Measurements from ENCODE around the gene NALCN.

The NALCN gene

DNA sequence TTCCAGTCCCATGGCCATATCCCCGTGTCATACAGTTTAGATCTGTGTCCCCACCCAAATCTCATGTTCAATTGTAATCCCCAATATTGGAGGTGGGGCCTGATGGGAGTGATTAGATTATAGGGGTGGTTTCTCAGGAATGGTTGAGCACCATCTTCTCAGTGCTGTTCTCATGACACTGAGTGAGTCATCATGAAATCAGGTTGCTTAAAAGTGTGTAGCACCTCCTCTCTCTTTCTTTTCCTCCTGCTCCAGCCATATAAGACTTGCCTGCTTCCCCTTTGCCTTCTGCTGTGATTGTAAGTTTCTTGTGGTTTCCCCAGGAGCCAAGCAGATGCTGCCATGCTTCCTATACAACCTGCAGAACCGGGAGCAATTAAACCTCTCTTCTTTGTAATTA, 197.8 kb downstream of the NALCN start:
- DNase-seq (ENCODE audit: insufficient read length) (no peak), FAIRE-seq (no peak)
- TF ChIP-seq POLR2AphosphoS5 (IDR thresholded peaks at IDR 0.05; ENCODE audit: low read depth, low read length) (no peak), POLR2A (IDR thresholded peaks at IDR 0.05; ENCODE audit: low read depth, low read length) (no peak), TAF1 (IDR thresholded peaks at IDR 0.05; ENCODE audit: borderline replicate concordance, low read depth, low read length) (no peak)

DNA sequence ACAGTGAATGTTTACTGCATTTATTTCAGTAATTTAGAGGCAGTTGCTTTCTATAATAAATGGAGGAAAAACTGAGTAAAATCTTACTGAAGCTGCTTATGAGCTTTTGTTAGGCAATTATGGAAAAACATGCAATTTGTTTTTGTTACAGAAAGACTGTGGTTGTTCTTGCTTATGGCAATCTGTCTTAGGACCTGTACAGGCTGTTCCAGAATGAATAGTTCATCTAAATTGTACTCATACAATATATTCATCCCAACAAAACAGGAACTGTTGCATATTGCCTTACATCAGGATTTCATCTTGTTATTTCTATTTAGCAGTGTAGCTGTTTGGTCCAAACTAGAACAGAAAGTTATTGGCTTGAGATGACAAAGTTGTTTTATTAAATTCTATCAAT, 199.2 kb downstream of the NALCN start:
- DNase-seq (ENCODE audit: insufficient read length) (no peak), FAIRE-seq (no peak)
- TF ChIP-seq POLR2A (IDR thresholded peaks at IDR 0.05; ENCODE audit: low read depth, low read length) = no peak
- no peak for TF ChIP-seq TAF1 (IDR thresholded peaks at IDR 0.05; ENCODE audit: borderline replicate concordance, low read depth, low read length)

DNA sequence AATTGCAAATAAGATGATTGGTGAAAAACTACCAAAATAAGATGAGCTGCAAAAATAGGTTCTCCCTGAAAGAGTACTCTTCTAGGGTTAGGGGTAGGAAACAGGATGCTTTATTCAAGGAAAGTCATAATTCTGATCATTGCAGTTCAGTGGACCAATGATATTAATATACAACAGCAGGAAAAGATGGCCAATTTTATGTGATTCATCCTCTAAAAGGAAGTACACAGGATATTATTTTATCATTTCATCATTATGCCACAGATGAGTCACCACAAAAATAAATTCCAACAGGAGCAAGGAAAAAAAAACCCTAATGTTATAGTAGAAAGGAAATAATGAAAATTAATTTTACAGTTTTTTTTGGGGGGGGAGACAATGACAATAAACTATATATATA, 205.0 kb downstream of the NALCN start:
- TF ChIP-seq TAF1 (IDR thresholded peaks at IDR 0.05; ENCODE audit: borderline replicate concordance, low read depth, low read length) (no peak), POLR2AphosphoS5 (IDR thresholded peaks at IDR 0.05; ENCODE audit: low read depth, low read length) (no peak), POLR2A (IDR thresholded peaks at IDR 0.05; ENCODE audit: low read depth, low read length) (no peak)
- DNase-seq (ENCODE audit: insufficient read length) (no peak), FAIRE-seq (no peak)

DNA sequence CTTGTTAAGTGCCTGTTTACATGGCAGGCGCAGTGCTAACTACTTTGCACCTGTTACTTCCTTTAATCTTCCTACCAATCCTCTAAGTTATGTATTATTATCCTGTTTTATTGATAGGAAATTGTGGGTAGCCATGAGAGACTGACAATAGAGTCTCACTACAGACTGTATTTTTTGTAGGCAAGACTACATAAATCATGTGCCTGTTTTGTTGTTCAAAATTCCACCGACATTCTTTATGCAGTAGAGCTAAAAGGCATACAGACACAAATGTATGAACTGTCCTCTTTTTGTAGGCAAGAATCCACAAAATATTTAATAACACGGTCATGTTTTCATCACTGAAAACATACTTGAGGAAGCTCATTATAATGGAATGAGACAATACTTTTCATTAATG, 205.5 kb downstream of the NALCN start:
- FAIRE-seq (no peak), DNase-seq (ENCODE audit: insufficient read length) (no peak)
- TF ChIP-seq TAF1 (IDR thresholded peaks at IDR 0.05; ENCODE audit: borderline replicate concordance, low read depth, low read length) (no peak), POLR2AphosphoS5 (IDR thresholded peaks at IDR 0.05; ENCODE audit: low read depth, low read length) (no peak), POLR2A (IDR thresholded peaks at IDR 0.05; ENCODE audit: low read depth, low read length) (no peak)

DNA sequence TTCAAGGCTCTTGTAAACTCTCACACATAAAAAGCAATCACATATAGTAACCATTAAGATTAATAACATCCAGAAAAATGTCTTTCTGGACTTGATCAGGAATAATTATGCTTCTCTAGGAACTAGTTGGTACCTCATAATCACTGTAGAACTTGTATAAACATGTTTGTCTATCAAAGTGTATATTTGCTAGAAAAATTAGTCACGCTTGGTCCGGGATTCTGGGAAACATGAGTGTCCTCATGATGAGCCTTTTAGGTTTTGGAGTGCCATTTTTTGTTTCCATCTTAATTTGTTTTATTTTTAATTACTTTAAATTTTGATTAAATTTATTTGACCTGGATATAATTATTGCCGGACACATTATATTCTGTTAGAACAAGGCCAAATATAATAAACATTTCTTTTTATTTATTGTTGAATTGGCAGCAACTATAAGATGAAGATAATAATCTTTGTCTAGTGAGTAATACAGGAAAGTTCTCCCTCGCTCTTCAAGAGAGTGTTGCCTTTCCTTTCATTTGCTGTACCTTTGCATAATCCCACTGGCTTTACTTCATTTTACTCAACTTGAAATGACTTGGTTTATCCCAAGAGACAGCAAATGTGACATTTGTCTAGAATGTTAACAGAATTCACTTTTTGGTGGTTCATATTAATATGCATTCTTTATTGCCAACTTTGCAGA, 207.0 kb downstream of the NALCN start:
- no peak for DNase-seq (ENCODE audit: insufficient read length)
- FAIRE-seq = no peak
- no peak for TF ChIP-seq TAF1 (IDR thresholded peaks at IDR 0.05; ENCODE audit: borderline replicate concordance, low read depth, low read length)
- no peak for TF ChIP-seq POLR2A (IDR thresholded peaks at IDR 0.05; ENCODE audit: low read depth, low read length)
- TF ChIP-seq POLR2AphosphoS5 (IDR thresholded peaks at IDR 0.05; ENCODE audit: low read depth, low read length) = no peak

DNA sequence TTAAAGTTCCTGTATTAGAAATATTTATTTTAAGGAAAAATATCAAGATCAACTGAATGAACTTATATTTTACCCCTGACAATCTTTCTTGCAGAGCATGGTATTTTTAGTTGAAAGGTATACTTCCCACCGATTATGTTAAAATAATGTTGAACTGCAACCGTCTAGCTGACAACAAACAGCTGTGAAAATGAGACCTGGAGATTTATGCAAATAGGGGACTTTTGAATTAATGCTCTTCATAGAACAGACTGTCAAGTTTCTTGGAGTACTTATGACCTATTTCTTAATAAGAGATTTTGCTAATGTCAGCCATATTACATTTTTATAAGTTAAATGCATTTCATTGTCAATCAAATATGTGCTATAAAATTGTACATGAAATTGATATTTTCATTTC, 210.9 kb downstream of the NALCN start:
- FAIRE-seq (no peak), DNase-seq (ENCODE audit: insufficient read length) (no peak)
- TF ChIP-seq TAF1 (IDR thresholded peaks at IDR 0.05; ENCODE audit: borderline replicate concordance, low read depth, low read length) = no peak
- TF ChIP-seq POLR2A (IDR thresholded peaks at IDR 0.05; ENCODE audit: low read depth, low read length) = no peak
- no peak for TF ChIP-seq POLR2AphosphoS5 (IDR thresholded peaks at IDR 0.05; ENCODE audit: low read depth, low read length)

DNA sequence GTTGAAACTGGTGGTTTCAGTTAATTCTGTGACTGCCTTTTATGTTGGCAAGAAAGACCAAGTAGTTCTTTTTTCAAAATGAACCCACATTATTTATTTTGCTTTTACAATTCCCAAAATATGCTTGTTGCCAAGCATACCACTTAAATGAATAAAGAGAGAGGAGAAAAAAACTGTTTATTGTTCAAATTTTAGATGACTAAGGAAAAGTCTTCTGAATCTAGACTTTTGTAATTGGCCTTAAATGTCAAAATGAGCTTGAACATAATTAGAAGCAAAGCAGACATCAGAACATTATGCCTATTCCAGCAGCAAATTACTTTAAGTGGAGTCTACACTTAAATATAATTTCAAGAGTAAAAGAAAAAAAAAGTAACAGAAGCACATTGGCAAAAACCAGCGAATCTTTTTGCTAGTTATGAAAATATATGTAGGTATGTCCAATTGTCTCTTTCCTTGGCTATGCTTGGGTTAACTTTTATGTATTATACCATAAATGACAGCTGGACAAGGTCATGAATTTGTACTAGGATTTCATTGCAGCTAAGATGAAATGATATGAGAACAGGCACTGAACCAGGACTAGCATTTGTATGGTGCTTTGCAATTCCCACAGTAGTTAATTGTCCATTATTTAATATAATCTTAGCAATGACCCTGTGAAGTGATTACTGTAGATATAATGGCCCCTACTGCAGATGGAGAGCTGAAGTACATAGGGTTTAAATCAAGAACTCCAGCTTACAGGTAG, 211.9 kb downstream of the NALCN start:
- DNase-seq (ENCODE audit: insufficient read length) (no peak), FAIRE-seq (no peak)
- TF ChIP-seq TAF1 (IDR thresholded peaks at IDR 0.05; ENCODE audit: borderline replicate concordance, low read depth, low read length) = no peak
- no peak for TF ChIP-seq POLR2A (IDR thresholded peaks at IDR 0.05; ENCODE audit: low read depth, low read length)
- no peak for TF ChIP-seq POLR2AphosphoS5 (IDR thresholded peaks at IDR 0.05; ENCODE audit: low read depth, low read length)

DNA sequence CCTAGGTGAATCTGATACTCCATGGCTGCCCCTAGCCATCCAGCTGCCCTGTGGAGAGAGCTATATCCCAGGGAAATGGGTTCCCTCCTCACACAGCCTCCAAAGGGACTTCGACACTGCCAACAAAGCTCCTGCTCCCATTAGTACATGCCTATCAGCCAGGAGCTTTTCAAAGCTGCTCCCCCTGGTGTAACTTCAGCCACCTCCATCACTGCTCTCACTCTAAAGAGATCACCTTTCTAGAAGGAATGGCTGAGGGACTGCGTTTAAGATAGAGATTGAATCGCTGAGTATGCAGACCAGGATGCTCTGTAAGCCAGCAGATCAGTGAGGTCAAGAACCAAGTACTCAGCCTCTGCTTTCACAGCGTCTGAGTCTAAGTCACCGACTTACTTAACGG, 213.7 kb downstream of the NALCN start:
- TF ChIP-seq TAF1 (IDR thresholded peaks at IDR 0.05; ENCODE audit: borderline replicate concordance, low read depth, low read length) (no peak), POLR2AphosphoS5 (IDR thresholded peaks at IDR 0.05; ENCODE audit: low read depth, low read length) (no peak), POLR2A (IDR thresholded peaks at IDR 0.05; ENCODE audit: low read depth, low read length) (no peak)
- DNase-seq (ENCODE audit: insufficient read length) (no peak), FAIRE-seq (no peak)

DNA sequence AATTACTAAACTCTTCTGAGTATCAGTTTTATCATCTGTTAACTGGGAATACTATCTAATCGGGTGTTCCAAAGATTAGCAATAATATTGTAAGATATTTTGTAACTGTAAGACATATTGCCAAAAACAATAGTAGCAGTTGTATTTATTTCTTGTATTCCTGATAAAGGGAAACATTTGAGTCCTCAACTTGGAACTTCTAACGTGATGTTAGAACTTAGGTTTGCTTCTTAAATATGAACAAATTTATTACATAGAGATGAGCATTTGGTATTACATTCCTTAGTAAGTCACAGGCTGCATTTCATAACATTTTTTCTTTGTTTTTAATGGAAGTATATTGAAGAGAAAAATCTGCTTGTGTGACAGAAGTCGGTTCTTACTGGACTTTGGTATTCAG, 225.3 kb downstream of the NALCN start:
- TF ChIP-seq POLR2A (IDR thresholded peaks at IDR 0.05; ENCODE audit: low read depth, low read length) (no peak), TAF1 (IDR thresholded peaks at IDR 0.05; ENCODE audit: borderline replicate concordance, low read depth, low read length) (no peak), POLR2AphosphoS5 (IDR thresholded peaks at IDR 0.05; ENCODE audit: low read depth, low read length) (no peak)
- no peak for FAIRE-seq
- DNase-seq (ENCODE audit: insufficient read length) = no peak

DNA sequence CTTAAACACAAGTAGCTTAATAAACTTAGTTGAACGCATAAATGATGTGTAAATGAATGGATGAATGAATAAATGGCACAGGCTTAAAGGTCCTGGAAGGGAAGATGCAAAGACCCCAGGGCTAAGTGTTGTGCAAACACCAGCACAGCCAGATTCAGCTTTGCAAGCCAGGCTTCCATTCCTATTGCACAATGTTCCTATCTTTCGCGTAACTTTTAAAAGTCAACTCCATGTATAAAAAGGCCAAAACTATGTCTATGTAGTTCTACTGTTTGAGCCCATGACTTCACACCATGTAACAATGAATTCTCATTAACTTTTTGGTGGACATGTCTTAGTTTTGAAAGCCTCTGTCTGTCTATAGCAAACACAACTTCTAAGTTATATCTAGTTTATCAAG, 226.0 kb downstream of the NALCN start:
- TF ChIP-seq POLR2AphosphoS5 (IDR thresholded peaks at IDR 0.05; ENCODE audit: low read depth, low read length) = no peak
- TF ChIP-seq POLR2A (IDR thresholded peaks at IDR 0.05; ENCODE audit: low read depth, low read length) = no peak
- TF ChIP-seq TAF1 (IDR thresholded peaks at IDR 0.05; ENCODE audit: borderline replicate concordance, low read depth, low read length) = no peak
- FAIRE-seq = no peak
- DNase-seq (ENCODE audit: insufficient read length) = no peak

DNA sequence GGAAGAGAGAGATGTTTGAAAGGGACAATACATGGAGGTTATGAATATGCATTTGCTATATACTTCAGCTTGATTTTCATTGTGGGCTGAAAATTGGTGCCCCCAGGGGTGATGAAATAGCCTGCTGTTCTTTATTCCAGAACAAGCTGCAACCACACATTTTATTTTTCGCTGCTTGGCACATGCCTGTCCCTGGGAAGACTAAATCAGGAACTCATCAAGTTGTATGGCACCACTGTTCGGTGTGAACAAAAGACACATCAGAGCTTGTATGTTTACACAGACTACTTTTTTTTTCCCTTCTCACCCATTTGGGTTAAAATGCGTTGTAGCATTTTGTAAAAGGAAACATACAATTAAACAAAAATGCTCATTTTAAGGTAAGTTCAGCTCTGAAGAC, 230.7 kb downstream of the NALCN start:
- DNase-seq (ENCODE audit: insufficient read length) (no peak), FAIRE-seq (no peak)
- TF ChIP-seq TAF1 (IDR thresholded peaks at IDR 0.05; ENCODE audit: borderline replicate concordance, low read depth, low read length) (no peak), POLR2AphosphoS5 (IDR thresholded peaks at IDR 0.05; ENCODE audit: low read depth, low read length) (no peak), POLR2A (IDR thresholded peaks at IDR 0.05; ENCODE audit: low read depth, low read length) (no peak)

DNA sequence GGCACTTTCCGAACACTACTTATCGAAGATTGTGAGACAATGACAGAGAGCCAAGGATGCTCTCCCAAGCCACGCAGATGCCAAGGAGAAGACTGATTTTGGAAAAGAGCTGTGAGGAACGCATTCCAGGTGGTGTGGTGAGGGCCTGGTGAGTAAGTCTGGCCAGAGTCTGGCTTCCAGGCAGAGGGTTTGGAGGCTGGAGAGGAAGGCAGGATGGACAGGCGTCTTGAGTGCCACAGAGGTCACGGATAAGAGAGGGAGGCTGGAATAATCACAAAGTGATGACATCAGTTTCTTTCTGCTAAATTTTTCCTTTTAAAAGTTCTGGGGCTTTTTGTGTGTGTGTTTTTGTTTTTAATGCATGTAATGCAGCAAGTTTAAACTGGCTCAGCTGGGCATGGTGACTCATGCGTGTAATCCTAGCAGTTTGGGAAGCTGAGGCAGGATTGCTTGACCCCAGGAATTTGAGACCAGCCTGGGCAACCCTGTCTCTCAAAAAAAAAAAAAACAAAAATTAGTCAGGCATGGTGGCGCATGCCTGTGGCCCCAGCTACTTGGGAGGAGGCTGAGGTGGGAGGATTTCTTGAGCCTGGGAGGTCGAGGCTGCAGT, 235.1 kb downstream of the NALCN start:
- DNase-seq (ENCODE audit: insufficient read length) (no peak), FAIRE-seq (no peak)
- TF ChIP-seq POLR2A (IDR thresholded peaks at IDR 0.05; ENCODE audit: low read depth, low read length) (no peak), POLR2AphosphoS5 (IDR thresholded peaks at IDR 0.05; ENCODE audit: low read depth, low read length) (no peak), TAF1 (IDR thresholded peaks at IDR 0.05; ENCODE audit: borderline replicate concordance, low read depth, low read length) (no peak)
